ENCODE results near the gene FLT4. TPM values are rescaled to one million over a fixed set of nuclear protein-coding genes. Genes with fewer than 3 reads are reported as not detected.

Gene FLT4
- total and polyA plus RNA-seq, 2 donors (not counting 1 experiment from before 2014, with no cell fraction given) = 0.01 TPM; not detected in 1

GRCh38 chr5:180626661-180627385, 22.6 kb downstream of the FLT4 start:
- Mint-ChIP-seq H3K9me3 (ENCODE audit: insufficient read depth) (no peaks in the 10 kb centered on the region), H3K27ac (no peak overlapping the region), H3K4me3 (no peak overlapping the region), H3K4me1 (peaks cover 2% of the 10 kb centered on the region), H3K27me3 (no peaks in the 10 kb centered on the region)
- H3K4me3 ChIP-seq (ENCODE audit: control extremely low read depth in 1 of 5, extremely low read depth in 1 of 5, insufficient read depth in 1 of 5, low read depth in 2 of 5, low read length in 4 of 5) = no peak overlapping the region
- H4K20me1 ChIP-seq (ENCODE audit: control insufficient read depth, insufficient read depth, low read length, poor library complexity, severe bottlenecking) = no peaks in the 10 kb centered on the region
- no peaks in the 10 kb centered on the region for H3K4me1 ChIP-seq (ENCODE audit: control insufficient read depth in 2 of 2, insufficient read depth in 2 of 2, low read length in 2 of 2)
- intact Hi-C loops (cut with micrococcal nuclease) = no loop called here
- H2AFZ ChIP-seq (ENCODE audit: insufficient read depth, low read depth, low read length, poor library complexity, severe bottlenecking) = no peak overlapping the region
- no peak overlapping the region for H3K27ac ChIP-seq (ENCODE audit: low read length in 2 of 2)
- H3K4me2 ChIP-seq (replicated peaks; ENCODE audit: low read depth, low read length, poor library complexity, severe bottlenecking) = no peak overlapping the region
- ATAC-seq (ENCODE audit: low read depth) (no peak), DNase-seq (no peak)
- TF ChIP-seq, protein P1, sequence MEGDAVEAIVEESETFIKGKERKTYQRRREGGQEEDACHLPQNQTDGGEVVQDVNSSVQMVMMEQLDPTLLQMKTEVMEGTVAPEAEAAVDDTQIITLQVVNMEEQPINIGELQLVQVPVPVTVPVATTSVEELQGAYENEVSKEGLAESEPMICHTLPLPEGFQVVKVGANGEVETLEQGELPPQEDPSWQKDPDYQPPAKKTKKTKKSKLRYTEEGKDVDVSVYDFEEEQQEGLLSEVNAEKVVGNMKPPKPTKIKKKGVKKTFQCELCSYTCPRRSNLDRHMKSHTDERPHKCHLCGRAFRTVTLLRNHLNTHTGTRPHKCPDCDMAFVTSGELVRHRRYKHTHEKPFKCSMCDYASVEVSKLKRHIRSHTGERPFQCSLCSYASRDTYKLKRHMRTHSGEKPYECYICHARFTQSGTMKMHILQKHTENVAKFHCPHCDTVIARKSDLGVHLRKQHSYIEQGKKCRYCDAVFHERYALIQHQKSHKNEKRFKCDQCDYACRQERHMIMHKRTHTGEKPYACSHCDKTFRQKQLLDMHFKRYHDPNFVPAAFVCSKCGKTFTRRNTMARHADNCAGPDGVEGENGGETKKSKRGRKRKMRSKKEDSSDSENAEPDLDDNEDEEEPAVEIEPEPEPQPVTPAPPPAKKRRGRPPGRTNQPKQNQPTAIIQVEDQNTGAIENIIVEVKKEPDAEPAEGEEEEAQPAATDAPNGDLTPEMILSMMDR (IDR thresholded peaks at IDR 0.05) = no peak
- TF ChIP-seq EZH2 (IDR thresholded peaks at IDR 0.05; ENCODE audit: borderline replicate concordance, insufficient read depth, low read depth, low read length, poor library complexity, severe bottlenecking) = no peak
- H3K9ac ChIP-seq (ENCODE audit: low read length) = no peak overlapping the region
- ChIA-PET POLR2A (no interaction called here), CTCF (no interaction called here)
- no peaks in the 10 kb centered on the region for H3K9me3 ChIP-seq (ENCODE audit: control extremely low read depth in 1 of 3, control insufficient read depth in 2 of 3, insufficient read depth in 1 of 3, low read length in 2 of 3)
- no peaks in the 10 kb centered on the region for H3K79me2 ChIP-seq (ENCODE audit: control insufficient read depth, insufficient read depth, low read length)
- 70% methylated on average over 15 of the region's 15 CpGs for WGBS (ENCODE audit: insufficient coverage)
- no peaks in the 10 kb centered on the region for H3K27me3 ChIP-seq (replicated peaks in 1 of 4; ENCODE audit: control extremely low read depth in 1 of 4, control insufficient read depth in 3 of 4, insufficient read depth in 4 of 4, low read length in 3 of 4)
- no peaks in the 10 kb centered on the region for H3K36me3 ChIP-seq (replicated peaks in 1 of 2; ENCODE audit: control extremely low read depth in 1 of 2, control insufficient read depth in 1 of 2, extremely low read depth in 1 of 2, insufficient read depth in 2 of 2, low read length in 1 of 2)

DNA sequence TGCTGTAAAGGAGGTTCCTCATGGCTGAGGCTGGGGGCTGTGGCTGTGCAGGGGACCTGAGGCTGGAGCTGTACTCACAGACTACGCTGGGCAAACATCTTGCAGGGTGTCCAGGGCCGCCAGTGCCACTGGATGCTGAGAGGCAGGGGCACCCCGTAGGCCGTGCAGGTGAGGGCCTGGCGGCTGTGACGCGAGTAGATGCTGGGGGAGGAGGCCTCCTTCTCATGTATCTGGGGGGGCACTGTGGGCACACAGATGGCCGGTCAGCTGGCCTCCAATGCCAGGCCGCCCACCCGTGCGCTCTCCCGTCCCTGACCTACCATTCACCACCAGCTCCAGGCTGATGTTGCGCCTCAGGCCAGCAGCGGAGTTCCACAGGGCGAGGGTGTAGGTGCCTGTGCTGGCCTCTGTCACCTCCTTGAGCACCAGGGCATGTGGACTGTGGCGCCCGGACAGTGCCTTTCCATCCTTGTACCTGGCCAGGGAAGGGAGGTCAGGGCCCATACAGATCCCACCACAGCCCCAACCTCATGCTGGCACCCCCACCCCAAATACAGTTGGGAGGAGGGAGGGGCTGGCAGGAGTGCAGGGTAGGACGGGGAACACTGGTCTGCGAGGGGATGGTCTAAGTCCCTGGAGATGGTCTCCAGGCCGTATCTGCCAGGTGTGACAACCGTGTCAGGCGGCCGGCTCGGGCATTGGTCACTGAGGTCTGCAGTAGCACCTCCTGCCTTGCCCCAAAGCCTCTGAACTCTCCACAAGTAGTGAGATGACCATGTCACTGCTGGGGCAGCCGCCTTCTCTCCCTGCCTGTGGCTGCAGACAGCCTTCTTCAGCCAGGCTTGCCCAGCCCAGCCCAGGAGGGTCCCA, 23.4 kb downstream of the FLT4 start:
- POLR2A ChIA-PET = no interaction called here
- CTCF ChIA-PET = no interaction called here
- no peak overlapping the region for H2AFZ ChIP-seq (ENCODE audit: insufficient read depth, low read depth, low read length, poor library complexity, severe bottlenecking)
- intact Hi-C loops (cut with micrococcal nuclease) = no loop called here
- Mint-ChIP-seq H3K27ac (no peak overlapping the region), H3K4me3 (no peak overlapping the region), H3K9me3 (ENCODE audit: insufficient read depth) (no peaks in the 10 kb centered on the region), H3K4me1 (peaks cover 2% of the 10 kb centered on the region), H3K27me3 (no peaks in the 10 kb centered on the region)
- H3K27me3 ChIP-seq (replicated peaks in 1 of 4; ENCODE audit: control extremely low read depth in 1 of 4, control insufficient read depth in 3 of 4, insufficient read depth in 4 of 4, low read length in 3 of 4) = no peaks in the 10 kb centered on the region
- H3K9me3 ChIP-seq (ENCODE audit: control extremely low read depth in 1 of 3, control insufficient read depth in 2 of 3, insufficient read depth in 1 of 3, low read length in 2 of 3) = peaks cover 0 to 2% (median 0%) of the 10 kb centered on the region in 3 donors
- H4K20me1 ChIP-seq (ENCODE audit: control insufficient read depth, insufficient read depth, low read length, poor library complexity, severe bottlenecking) = no peaks in the 10 kb centered on the region
- H3K4me1 ChIP-seq (ENCODE audit: control insufficient read depth in 2 of 2, insufficient read depth in 2 of 2, low read length in 2 of 2) = no peaks in the 10 kb centered on the region
- no peaks in the 10 kb centered on the region for H3K79me2 ChIP-seq (ENCODE audit: control insufficient read depth, insufficient read depth, low read length)
- no peak overlapping the region for H3K9ac ChIP-seq (ENCODE audit: low read length)
- H3K4me2 ChIP-seq (replicated peaks; ENCODE audit: low read depth, low read length, poor library complexity, severe bottlenecking) = no peak overlapping the region
- H3K27ac ChIP-seq (ENCODE audit: low read length in 2 of 2) = no peak overlapping the region
- H3K4me3 ChIP-seq (ENCODE audit: control extremely low read depth in 1 of 5, extremely low read depth in 1 of 5, insufficient read depth in 1 of 5, low read depth in 2 of 5, low read length in 4 of 5) = no peak overlapping the region
- DNase-seq (no peak), ATAC-seq (ENCODE audit: low read depth) (no peak)
- H3K36me3 ChIP-seq (replicated peaks in 1 of 2; ENCODE audit: control extremely low read depth in 1 of 2, control insufficient read depth in 1 of 2, extremely low read depth in 1 of 2, insufficient read depth in 2 of 2, low read length in 1 of 2) = no peaks in the 10 kb centered on the region
- TF ChIP-seq EZH2 (IDR thresholded peaks at IDR 0.05; ENCODE audit: borderline replicate concordance, insufficient read depth, low read depth, low read length, poor library complexity, severe bottlenecking) = no peak
- TF ChIP-seq, protein P1 (IDR thresholded peaks at IDR 0.05) = no peak
- 84% methylated on average over 22 of the region's 25 CpGs for WGBS (ENCODE audit: insufficient coverage)
